MM.1S (cell line): ENCODE results near the gene ZNF574.

Experiments used
- DNase-seq: peaks from one replicate; pipeline ENCODE4 v3.0.0-alpha.2; 2015
- H2AFZ ChIP-seq: fragments of 300-600 bp; sonication (generic); 2 replicates; pipeline ENCODE4 v1.6.0; 2016; ENCODE audit warnings: antibody characterized with exemption, low read length
- H3F3A ChIP-seq: fragments of 300-600 bp; sonication (generic); 2 replicates; pipeline ENCODE4 v1.6.1; 2016; ENCODE audit warnings: mild to moderate bottlenecking, antibody characterized with exemption, low read length, moderate library complexity, mixed read lengths; ENCODE audit not compliant: insufficient read depth
- H3K27ac ChIP-seq: fragments of 300-600 bp; sonication (generic); 2 replicates; pipeline ENCODE4 v1.5.1; 2016; ENCODE audit warnings: mild to moderate bottlenecking, low read length
- H3K27me3 ChIP-seq: fragments of 300-600 bp; sonication (generic); replicated peaks from 2 replicates; pipeline ENCODE4 v1.6.0; 2016; ENCODE audit warnings: low read length; ENCODE audit not compliant: insufficient read depth
- H3K36me3 ChIP-seq: fragments of 300-600 bp; sonication (generic); replicated peaks from 2 replicates; pipeline ENCODE4 v1.6.1; 2016; ENCODE audit warnings: mild to moderate bottlenecking, low read length, mixed read lengths; ENCODE audit not compliant: insufficient read depth
- H3K4me1 ChIP-seq: fragments of 300-600 bp; sonication (generic); 2 replicates; pipeline ENCODE4 v1.6.1; 2016; ENCODE audit warnings: low read length, mixed read lengths
- H3K4me2 ChIP-seq: fragments of 300-600 bp; sonication (generic); 2 replicates; pipeline ENCODE4 v1.6.0; 2016; ENCODE audit warnings: low read depth, low read length
- H3K4me3 ChIP-seq: fragments of 300-600 bp; sonication (generic); 2 replicates; pipeline ENCODE4 v1.5.1; 2016; ENCODE audit warnings: low read length, mixed read lengths
- H3K79me2 ChIP-seq: fragments of 300-600 bp; sonication (generic); 2 replicates; pipeline ENCODE4 v1.6.1; 2016; ENCODE audit warnings: mixed run types, low read length, mixed read lengths
- H3K9ac ChIP-seq: fragments of 300-600 bp; sonication (generic); 2 replicates; pipeline ENCODE4 v1.6.1; 2016; ENCODE audit warnings: low read length, mixed read lengths
- H3K9me2 ChIP-seq: fragments of 300-600 bp; sonication (generic); replicated peaks from 2 replicates; pipeline ENCODE4 v1.6.1; 2016; ENCODE audit warnings: mild to moderate bottlenecking, low read length, mixed read lengths; ENCODE audit not compliant: insufficient read depth
- H3K9me3 ChIP-seq: fragments of 300-600 bp; sonication (generic); replicated peaks from 2 replicates; pipeline ENCODE4 v1.6.1; 2016; ENCODE audit warnings: mild to moderate bottlenecking, low read length, mixed read lengths; ENCODE audit not compliant: insufficient read depth
- H4K20me1 ChIP-seq: fragments of 300-600 bp; sonication (generic); 2 replicates; pipeline ENCODE4 v1.6.1; 2016; ENCODE audit warnings: mild to moderate bottlenecking, low read length, moderate library complexity, mixed read lengths; ENCODE audit not compliant: insufficient read depth
- EZH2 ChIP-seq: fragments of 300-600 bp; sonication (generic); optimal IDR thresholded peaks from 2 replicates; pipeline ENCODE3; 2017; ENCODE audit warnings: low read depth, mild to moderate bottlenecking, antibody characterized with exemption, low read length, mixed read lengths
- EZH2phosphoT487 ChIP-seq: fragments of 300-600 bp; sonication (generic); IDR thresholded peaks from 2 replicates; pipeline ENCODE4 v1.6.1; 2018; ENCODE audit warnings: antibody characterized with exemption, low read length
- TF ChIP-seq, protein P1 (sequence below): fragments of 300-600 bp; sonication (generic); IDR thresholded peaks from 2 replicates; pipeline ENCODE4 v1.5.1; 2016; ENCODE audit warnings: antibody characterized with exemption, low read length, mixed read lengths

The ZNF574 gene

DNA sequence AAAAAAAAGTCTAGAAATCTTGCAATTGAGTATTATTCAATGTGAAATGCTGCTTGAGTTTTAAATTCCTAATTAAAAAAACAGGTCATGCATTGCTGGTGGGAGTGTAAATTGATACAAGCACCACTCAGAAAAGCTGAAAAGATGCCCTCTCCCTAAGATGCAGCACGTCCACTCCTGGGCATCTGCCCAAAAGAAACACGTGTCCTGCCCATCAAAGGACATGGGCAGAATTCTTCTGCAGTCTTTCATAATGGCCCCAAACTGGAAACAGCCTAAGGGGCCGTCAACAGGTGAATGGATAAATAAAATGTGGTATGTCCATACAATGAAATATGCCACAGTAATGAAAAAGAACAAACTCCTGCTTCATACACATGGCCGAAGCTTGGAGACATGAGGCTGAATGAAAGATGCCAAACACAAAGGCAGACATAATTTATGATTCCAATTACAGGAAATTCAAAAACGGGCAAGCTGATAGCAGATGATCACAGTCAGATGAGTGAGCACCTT lies 48.5 kb downstream of the ZNF574 start:
- no peak overlapping the region for H2AFZ ChIP-seq
- TF ChIP-seq EZH2phosphoT487 (no peak), EZH2 (no peak)
- TF ChIP-seq, protein P1, sequence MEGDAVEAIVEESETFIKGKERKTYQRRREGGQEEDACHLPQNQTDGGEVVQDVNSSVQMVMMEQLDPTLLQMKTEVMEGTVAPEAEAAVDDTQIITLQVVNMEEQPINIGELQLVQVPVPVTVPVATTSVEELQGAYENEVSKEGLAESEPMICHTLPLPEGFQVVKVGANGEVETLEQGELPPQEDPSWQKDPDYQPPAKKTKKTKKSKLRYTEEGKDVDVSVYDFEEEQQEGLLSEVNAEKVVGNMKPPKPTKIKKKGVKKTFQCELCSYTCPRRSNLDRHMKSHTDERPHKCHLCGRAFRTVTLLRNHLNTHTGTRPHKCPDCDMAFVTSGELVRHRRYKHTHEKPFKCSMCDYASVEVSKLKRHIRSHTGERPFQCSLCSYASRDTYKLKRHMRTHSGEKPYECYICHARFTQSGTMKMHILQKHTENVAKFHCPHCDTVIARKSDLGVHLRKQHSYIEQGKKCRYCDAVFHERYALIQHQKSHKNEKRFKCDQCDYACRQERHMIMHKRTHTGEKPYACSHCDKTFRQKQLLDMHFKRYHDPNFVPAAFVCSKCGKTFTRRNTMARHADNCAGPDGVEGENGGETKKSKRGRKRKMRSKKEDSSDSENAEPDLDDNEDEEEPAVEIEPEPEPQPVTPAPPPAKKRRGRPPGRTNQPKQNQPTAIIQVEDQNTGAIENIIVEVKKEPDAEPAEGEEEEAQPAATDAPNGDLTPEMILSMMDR: no peak
- no peak for DNase-seq
- no peaks in the 10 kb centered on the region for H3K9me2 ChIP-seq
- H3K27ac ChIP-seq: no peak overlapping the region
- no peaks in the 10 kb centered on the region for H4K20me1 ChIP-seq
- H3K4me2 ChIP-seq: no peak overlapping the region
- H3K4me3 ChIP-seq: no peak overlapping the region
- H3K36me3 ChIP-seq: no peaks in the 10 kb centered on the region
- H3K79me2 ChIP-seq: no peaks in the 10 kb centered on the region
- H3K9ac ChIP-seq: no peak overlapping the region
- peaks cover 2% of the 10 kb centered on the region for H3F3A ChIP-seq
- no peaks in the 10 kb centered on the region for H3K9me3 ChIP-seq
- H3K27me3 ChIP-seq: no peaks in the 10 kb centered on the region
- H3K4me1 ChIP-seq: peaks cover 6% of the 10 kb centered on the region

DNA sequence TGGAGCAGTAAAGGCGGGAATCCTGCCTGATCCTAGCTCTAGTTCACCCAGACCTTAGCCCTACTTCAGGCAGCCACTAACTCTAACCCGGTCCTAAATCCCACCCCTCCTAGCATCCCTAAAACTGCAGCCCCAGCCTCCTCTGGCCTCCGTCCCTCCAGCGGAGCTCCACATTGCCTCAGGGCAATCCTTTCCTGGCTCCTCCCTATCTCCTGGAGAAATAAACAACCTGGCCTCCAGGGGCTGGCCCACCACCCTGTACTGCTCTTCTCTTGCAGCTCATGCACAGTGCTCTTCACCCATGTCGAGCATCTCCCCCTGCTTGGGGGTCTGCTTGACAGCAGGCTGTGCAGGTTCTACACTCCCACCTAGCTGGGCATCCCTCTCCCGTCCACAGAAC lies 49.6 kb downstream of the ZNF574 start:
- Histone ChIP-seq H3K9me3 (no peaks in the 10 kb centered on the region), H3K9ac (no peak overlapping the region), H4K20me1 (no peaks in the 10 kb centered on the region), H3K9me2 (no peaks in the 10 kb centered on the region), H3K4me2 (no peak overlapping the region), H3K27ac (no peak overlapping the region), H3K36me3 (no peaks in the 10 kb centered on the region), H3F3A (peaks cover 10% of the 10 kb centered on the region), H3K4me1 (peaks cover 17% of the 10 kb centered on the region), H3K79me2 (no peaks in the 10 kb centered on the region), H3K4me3 (no peak overlapping the region), H3K27me3 (no peaks in the 10 kb centered on the region), H2AFZ (no peak overlapping the region)
- TF ChIP-seq, protein P1: no peak
- TF ChIP-seq EZH2 (no peak), EZH2phosphoT487 (no peak)
- DNase-seq: no peak

DNA sequence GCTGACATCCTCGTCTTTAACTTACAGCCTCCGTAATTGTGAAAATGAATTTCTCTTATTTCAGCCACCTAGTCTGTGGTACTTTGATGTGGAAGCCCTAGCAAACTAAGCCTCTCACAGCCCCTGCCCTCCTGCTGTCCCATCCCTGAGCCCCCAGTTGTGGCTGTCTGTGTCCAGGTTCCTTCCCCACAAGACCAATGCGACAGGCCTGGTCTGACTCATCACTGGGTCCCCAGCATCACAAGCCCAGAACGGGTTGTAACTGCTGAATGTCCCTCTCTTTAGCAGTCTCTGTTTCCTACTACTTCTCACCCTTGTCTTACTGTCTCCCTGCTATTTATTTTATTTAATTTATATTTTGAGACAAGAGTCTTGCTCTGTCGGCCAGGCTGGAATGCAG lies 50.6 kb downstream of the ZNF574 start:
- H3K4me2 ChIP-seq: no peak overlapping the region
- no peak overlapping the region for H2AFZ ChIP-seq
- H3K27me3 ChIP-seq: no peaks in the 10 kb centered on the region
- H3K79me2 ChIP-seq: peaks cover 4% of the 10 kb centered on the region; the same call in 1 of the 2 replicates
- no peaks in the 10 kb centered on the region for H3K36me3 ChIP-seq
- no peaks in the 10 kb centered on the region for H3K9me3 ChIP-seq
- H4K20me1 ChIP-seq: no peaks in the 10 kb centered on the region
- peaks cover 25% of the 10 kb centered on the region for H3K4me1 ChIP-seq
- no peak overlapping the region for H3K4me3 ChIP-seq
- no peak overlapping the region for H3K9ac ChIP-seq
- no peaks in the 10 kb centered on the region for H3K9me2 ChIP-seq
- H3F3A ChIP-seq: peaks cover 10% of the 10 kb centered on the region
- DNase-seq: no peak
- TF ChIP-seq EZH2: no peak
- TF ChIP-seq, protein P1: no peak
- no peak for TF ChIP-seq EZH2phosphoT487
- H3K27ac ChIP-seq: no peak overlapping the region
